GM23248 (cell line): ENCODE measurements around the gene RANBP9. TPM values are rescaled to one million over a fixed set of nuclear protein-coding genes. Genes with fewer than 3 reads are reported as not detected.

Experiments
- DNase-seq: peaks from one replicate; pipeline ENCODE4 v3.0.0-alpha.2; 2015
- H2AFZ ChIP-seq: fragments of 200-600 bp; sonication (generic); 2 replicates; pipeline ENCODE4 v1.6.1; 2016; ENCODE audit warnings: antibody characterized with exemption
- H3F3A ChIP-seq: fragments of 200-600 bp; sonication (generic); 2 replicates; pipeline ENCODE4 v1.6.1; 2016; ENCODE audit warnings: mild to moderate bottlenecking, antibody characterized with exemption, mixed run types; ENCODE audit not compliant: insufficient read depth
- H3K27ac ChIP-seq: fragments of 200-600 bp; sonication (generic); 2 replicates; pipeline ENCODE4 v1.5.1; 2016; ENCODE audit warnings: mild to moderate bottlenecking
- H3K27me3 ChIP-seq: fragments of 200-600 bp; sonication (generic); replicated peaks from 2 replicates; pipeline ENCODE4 v1.6.1; 2016; ENCODE audit warnings: mild to moderate bottlenecking; ENCODE audit not compliant: insufficient read depth
- H3K36me3 ChIP-seq: fragments of 200-600 bp; sonication (generic); 2 replicates; pipeline ENCODE4 v1.6.1; 2016; ENCODE audit warnings: low read depth, mild to moderate bottlenecking
- H3K4me1 ChIP-seq: fragments of 200-600 bp; sonication (generic); 2 replicates; pipeline ENCODE4 v1.6.1; 2016; ENCODE audit warnings: mild to moderate bottlenecking; ENCODE audit not compliant: insufficient read depth
- H3K4me2 ChIP-seq: fragments of 200-600 bp; sonication (generic); one replicate; pipeline ENCODE4 v1.6.1; 2016; ENCODE audit warnings: mild to moderate bottlenecking; ENCODE audit not compliant: unreplicated experiment
- H3K4me3 ChIP-seq: fragments of 200-600 bp; sonication (generic); 2 replicates; pipeline ENCODE4 v1.5.1; 2016; ENCODE audit warnings: mild to moderate bottlenecking
- H3K79me2 ChIP-seq: fragments of 200-600 bp; sonication (generic); 2 replicates; pipeline ENCODE4 v1.6.1; 2016; ENCODE audit warnings: mild to moderate bottlenecking; ENCODE audit not compliant: insufficient read depth
- H3K9ac ChIP-seq: fragments of 200-600 bp; sonication (generic); 2 replicates; pipeline ENCODE4 v1.6.1; 2016; ENCODE audit warnings: mild to moderate bottlenecking
- H3K9me2 ChIP-seq: fragments of 200-600 bp; sonication (generic); 2 replicates; pipeline ENCODE4 v1.6.1; 2016; ENCODE audit warnings: mixed run types, mild to moderate bottlenecking, moderate library complexity; ENCODE audit not compliant: insufficient read depth
- H3K9me3 ChIP-seq: fragments of 200-600 bp; sonication (generic); one replicate; pipeline ENCODE4 v1.6.1; 2017; ENCODE audit warnings: low read depth
- H4K20me1 ChIP-seq: fragments of 200-600 bp; sonication (generic); 2 replicates; pipeline ENCODE4 v1.6.0; 2016; ENCODE audit not compliant: insufficient read depth
- EZH2 ChIP-seq: fragments of 200-600 bp; sonication (generic); IDR thresholded peaks from 2 replicates; pipeline ENCODE4 v1.6.1; 2018; ENCODE audit warnings: antibody characterized with exemption, mild to moderate bottlenecking; ENCODE audit not compliant: insufficient read depth, poor library complexity, severe bottlenecking
- EZH2phosphoT487 ChIP-seq: fragments of 200-600 bp; sonication (generic); IDR thresholded peaks from 2 replicates; pipeline ENCODE4 v1.6.1; 2018; ENCODE audit warnings: antibody characterized with exemption, moderate library complexity, mild to moderate bottlenecking, low read depth; ENCODE audit not compliant: insufficient read depth
- WGBS, 2 experiments: methylation state at CpG; one replicate each; pipeline ENCODE4 v1.1.6; 2015 to 2017; ENCODE audit warnings: low lambda C conversion rate in 2 of 2, low coverage in 1 of 2; ENCODE audit errors: missing lambda C conversion rate in 2 of 2; 5-methylcytosine and 5-hydroxymethylcytosine counted together
- in situ Hi-C: fragments of 300-500 bp; cut with MboI; formaldehyde crosslinking; loops from 2 replicates; pipeline ENCODE4 v1.15.0; 2020
- polyA plus RNA-seq: library from polyadenylated mRNA; unstranded; fragments of >200 nt; fragmentation: Nextera tagmentation; extraction: Ambion mirVana; gene quantifications from 2 replicates; pipeline ENCODE4 v1.2.1, GENCODE V29; 2016
- total RNA-seq: library from RNA; depleted of rRNA; stranded (reverse); fragments of >200 nt; shearing (Covaris generic); gene quantifications from 2 replicates; pipeline ENCODE4 v1.2.3, GENCODE V29; 2014

The RANBP9 gene
- total and polyA plus RNA-seq, 2 experiments from 2014 or later, result 8.0 to 29.8 TPM

- no peak for DNase-seq
- H3K9ac ChIP-seq, result no peak overlapping the region
- no peak overlapping the region for H3K4me2 ChIP-seq
- peaks cover 3% of the 10 kb centered on the region; the same call in 1 of the 2 replicates for H3F3A ChIP-seq
- no peak overlapping the region for H2AFZ ChIP-seq
- no peaks in the 10 kb centered on the region for H3K36me3 ChIP-seq
- 94 to 98% methylated on average over 4 of the region's 4 CpGs for WGBS, 2 experiments
- H3K4me3 ChIP-seq, result no peak overlapping the region
- H3K9me2 ChIP-seq, result no peaks in the 10 kb centered on the region
- no peak overlapping the region for H3K27ac ChIP-seq
- TF ChIP-seq EZH2 (no peak), EZH2phosphoT487 (no peak)
- H3K4me1 ChIP-seq, result peaks cover 15% of the 10 kb centered on the region
- in situ Hi-C loops, result no loop called here
- H3K79me2 ChIP-seq, result peaks cover 100% of the 10 kb centered on the region
- no peaks in the 10 kb centered on the region for H3K9me3 ChIP-seq
- no peaks in the 10 kb centered on the region; the same call in 1 of the 2 replicates for H4K20me1 ChIP-seq
- H3K27me3 ChIP-seq, result no peaks in the 10 kb centered on the region
Measured at GRCh38 chr6:13702809-13703302, 8.8 kb downstream of the RANBP9 start.

- no peak for DNase-seq
- peaks cover 27% of the 10 kb centered on the region for H3F3A ChIP-seq
- H3K27me3 ChIP-seq, result no peaks in the 10 kb centered on the region
- no peak overlapping the region for H3K4me2 ChIP-seq
- H3K9ac ChIP-seq, result no peak overlapping the region
- no peaks in the 10 kb centered on the region for H3K9me2 ChIP-seq
- H3K79me2 ChIP-seq, result peaks cover 94% of the 10 kb centered on the region
- WGBS, 2 experiments, result 94 to 97% methylated on average over 3 of the region's 3 CpGs
- H4K20me1 ChIP-seq, result no peaks in the 10 kb centered on the region
- H3K4me1 ChIP-seq, result peaks cover 34% of the 10 kb centered on the region
- H3K4me3 ChIP-seq, result no peak overlapping the region
- H3K9me3 ChIP-seq, result no peaks in the 10 kb centered on the region
- no peak for TF ChIP-seq EZH2
- no peak overlapping the region for H2AFZ ChIP-seq
- H3K27ac ChIP-seq, result no peak overlapping the region
- in situ Hi-C loops, result no loop called here
- no peaks in the 10 kb centered on the region for H3K36me3 ChIP-seq
Measured at GRCh38 chr6:13700232-13700631, 11.4 kb downstream of the RANBP9 start.

DNA sequence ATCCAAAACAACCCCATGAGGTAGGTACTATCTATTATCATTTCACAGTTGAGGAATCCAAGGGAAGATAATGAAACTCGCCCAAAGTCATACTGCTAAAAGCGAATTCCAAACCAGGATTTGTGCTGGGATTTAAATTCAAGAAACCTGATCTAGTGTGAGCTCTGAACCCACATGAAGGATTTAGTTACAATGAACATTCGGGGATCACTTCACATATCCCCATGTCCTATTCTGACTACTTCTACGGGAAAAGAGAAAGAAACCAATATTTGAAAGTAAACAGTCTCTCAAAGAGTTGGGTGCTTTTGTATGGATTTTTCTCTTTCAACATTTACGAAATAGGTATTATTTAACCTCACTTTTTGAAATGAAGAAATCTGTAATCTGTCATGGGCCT, 12.9 kb downstream of the RANBP9 start:
- Histone ChIP-seq H3K4me3 (no peak overlapping the region), H3K4me2 (no peak overlapping the region), H3K36me3 (no peaks in the 10 kb centered on the region), H4K20me1 (no peaks in the 10 kb centered on the region), H3K9me3 (no peaks in the 10 kb centered on the region), H3K79me2 (peaks cover 94% of the 10 kb centered on the region), H3K9me2 (no peaks in the 10 kb centered on the region), H3K4me1 (peaks cover 47% of the 10 kb centered on the region), H3K9ac (no peak overlapping the region), H3K27me3 (no peaks in the 10 kb centered on the region), H2AFZ (no peak overlapping the region), H3F3A (peaks cover 39% of the 10 kb centered on the region), H3K27ac (no peak overlapping the region)
- no peak for DNase-seq
- in situ Hi-C loops, result no loop called here
- WGBS, 2 experiments, result 97 to 98% methylated on average over 5 of the region's 5 CpGs
- TF ChIP-seq EZH2phosphoT487, result no peak
- no peak for TF ChIP-seq EZH2

DNA sequence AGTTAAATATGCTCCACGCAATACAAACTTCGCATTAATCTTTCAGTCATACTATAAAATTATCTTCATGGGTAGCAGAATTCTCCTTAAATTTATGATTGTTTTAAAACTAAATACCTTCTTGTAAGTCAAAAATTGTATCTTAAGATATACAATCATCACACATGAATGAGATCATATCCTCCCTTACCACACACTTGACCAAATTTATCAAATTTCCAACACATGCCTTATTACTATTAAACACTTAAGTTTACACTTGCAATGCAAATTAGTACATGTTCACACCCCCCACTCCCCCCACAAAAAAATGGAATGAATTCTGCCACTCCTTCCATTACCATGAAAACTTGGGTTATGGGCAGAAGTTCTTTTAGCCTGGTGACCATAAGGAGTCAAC, 13.8 kb downstream of the RANBP9 start:
- TF ChIP-seq EZH2 (no peak), EZH2phosphoT487 (no peak)
- Histone ChIP-seq H3K36me3 (no peaks in the 10 kb centered on the region), H3K9ac (no peak overlapping the region), H2AFZ (no peak overlapping the region), H3K4me2 (peak overlapping the region; percentile 72), H3K4me1 (peaks cover 47% of the 10 kb centered on the region), H3K79me2 (peaks cover 94% of the 10 kb centered on the region), H3K27ac (peak overlapping the region; percentile 84; the same call in 1 of the 2 replicates), H3K27me3 (no peaks in the 10 kb centered on the region), H3K4me3 (no peak overlapping the region), H3K9me3 (no peaks in the 10 kb centered on the region), H3F3A (peaks cover 39% of the 10 kb centered on the region), H4K20me1 (no peaks in the 10 kb centered on the region), H3K9me2 (no peaks in the 10 kb centered on the region)
- in situ Hi-C loops, result no loop called here
- peak; percentile 18 for DNase-seq
- WGBS, 2 experiments, result 98 to 99% methylated on average over 2 of the region's 2 CpGs
